CD14-positive monocyte (primary cell): ENCODE measurements around the gene TTC29. TPM values are rescaled to one million over a fixed set of nuclear protein-coding genes. Genes with fewer than 3 reads are reported as not detected.

Experiments
- DNase-seq, 3 donors: peaks; one replicate each; pipeline ENCODE4 v3.0.0-alpha.2; 2011 to 2022
- H2AFZ ChIP-seq: 2 replicates; pipeline ENCODE4 v1.6.0; 2012; ENCODE audit warnings: mild to moderate bottlenecking, low read depth, low read length, inconsistent platforms; ENCODE audit not compliant: insufficient read depth, poor library complexity, severe bottlenecking
- H3K27ac ChIP-seq, 2 donors: 1 replicate in 1 of 2; 2 replicates in 1 of 2; pipeline ENCODE4 v1.5.1; 2012 to 2013; ENCODE audit warnings: low read length in 2 of 2, control low read depth in 1 of 2, inconsistent platforms in 1 of 2, low read depth in 1 of 2, mild to moderate bottlenecking in 1 of 2
- H3K27me3 ChIP-seq, 2 donors: one replicate each; pipeline versions ENCODE4 v1.6.0 to v1.6.1; 2011 to 2013; ENCODE audit warnings: low read length in 2 of 2; ENCODE audit not compliant: control insufficient read depth in 2 of 2, insufficient read depth in 2 of 2
- H3K36me3 ChIP-seq, 2 donors: replicated peaks in 1 of 2; 1 replicate in 1 of 2; 2 replicates in 1 of 2; pipeline versions ENCODE4 v1.5.1 to v1.6.1; 2012 to 2013; ENCODE audit warnings: low read length in 2 of 2, control low read depth in 1 of 2, inconsistent platforms in 1 of 2, mild to moderate bottlenecking in 1 of 2; ENCODE audit not compliant: insufficient read depth in 2 of 2, control insufficient read depth in 1 of 2
- H3K4me1 ChIP-seq, 2 donors: 1 replicate in 1 of 2; 2 replicates in 1 of 2; pipeline versions ENCODE4 v1.5.1 to v1.6.1; 2012 to 2013; ENCODE audit warnings: low read length in 2 of 2, control low read depth in 1 of 2, inconsistent platforms in 1 of 2, mild to moderate bottlenecking in 1 of 2, moderate library complexity in 1 of 2; ENCODE audit not compliant: insufficient read depth in 2 of 2, control insufficient read depth in 1 of 2
- H3K4me2 ChIP-seq: replicated peaks from 2 replicates; pipeline ENCODE3; 2012; ENCODE audit warnings: low read length, moderate library complexity, mild to moderate bottlenecking; ENCODE audit not compliant: poor library complexity, severe bottlenecking; ENCODE audit errors: extremely low read depth
- H3K4me3 ChIP-seq, 3 experiments: fragments of 200-600 bp in 1 of 3; sonication (generic) in 1 of 3; replicated peaks in 1 of 3; 1 replicate in 2 of 3; 2 replicates in 1 of 3; pipeline ENCODE4 v1.5.1; 2011 to 2013; ENCODE audit warnings: low read length in 3 of 3, mild to moderate bottlenecking in 3 of 3, control low read depth in 2 of 3, low read depth in 2 of 3, inconsistent platforms in 1 of 3, moderate library complexity in 1 of 3
- H3K79me2 ChIP-seq: 2 replicates; pipeline ENCODE4 v1.6.0; 2012; ENCODE audit warnings: mild to moderate bottlenecking, control low read depth, inconsistent platforms, low read length, moderate library complexity; ENCODE audit not compliant: insufficient read depth
- H3K9ac ChIP-seq: 2 replicates; pipeline ENCODE4 v1.6.0; 2017; ENCODE audit warnings: low read length, mild to moderate bottlenecking; ENCODE audit not compliant: insufficient read depth, poor library complexity, severe bottlenecking
- H3K9me3 ChIP-seq, 2 donors: replicated peaks in 1 of 2; 1 replicate in 1 of 2; 2 replicates in 1 of 2; pipeline versions ENCODE4 v1.5.1 to v1.6.1; 2012 to 2013; ENCODE audit warnings: low read length in 2 of 2, control low read depth in 1 of 2; ENCODE audit not compliant: control insufficient read depth in 1 of 2, insufficient read depth in 1 of 2
- H4K20me1 ChIP-seq: 2 replicates; pipeline ENCODE4 v1.6.0; 2012; ENCODE audit warnings: mild to moderate bottlenecking, low read length, control low read depth, moderate library complexity; ENCODE audit not compliant: insufficient read depth
- H3K27ac Mint-ChIP-seq, 7 donors: one replicate each; pipeline ENCODE4 v1.8.0; 2020; ENCODE audit warnings: mild to moderate bottlenecking in 7 of 7, mixed read lengths in 7 of 7, moderate library complexity in 6 of 7, inconsistent platforms in 2 of 7
- H3K27me3 Mint-ChIP-seq, 3 donors: one replicate each; pipeline ENCODE4 v1.8.0; 2021 to 2022; ENCODE audit warnings: low read depth in 3 of 3, mild to moderate bottlenecking in 3 of 3, mixed read lengths in 3 of 3, moderate library complexity in 3 of 3, inconsistent platforms in 1 of 3
- H3K36me3 Mint-ChIP-seq, 2 donors: one replicate each; pipeline ENCODE4 v1.8.0; 2020; ENCODE audit warnings: mixed read lengths in 2 of 2, inconsistent platforms in 1 of 2, mild to moderate bottlenecking in 1 of 2
- H3K4me1 Mint-ChIP-seq: one replicate; pipeline ENCODE4 v1.8.0; 2020; ENCODE audit warnings: mild to moderate bottlenecking, mixed read lengths
- H3K4me3 Mint-ChIP-seq, 2 donors: one replicate each; pipeline ENCODE4 v1.8.0; 2020; ENCODE audit warnings: mild to moderate bottlenecking in 2 of 2, mixed read lengths in 2 of 2, moderate library complexity in 1 of 2
- H3K9me3 Mint-ChIP-seq, 7 donors: one replicate each; pipeline ENCODE4 v1.8.0; 2020 to 2022; ENCODE audit warnings: mixed read lengths in 7 of 7, mild to moderate bottlenecking in 6 of 7, moderate library complexity in 6 of 7, inconsistent platforms in 2 of 7
- WGBS: methylation state at CpG from one replicate; pipeline ENCODE4 v1.1.5; 2013; ENCODE audit warnings: missing lambda C conversion rate; ENCODE audit not compliant: insufficient coverage; 5-methylcytosine and 5-hydroxymethylcytosine counted together
- intact Hi-C, 2 donors: fragments of 100-400 bp; cut with micrococcal nuclease; formaldehyde crosslinking; loops; one replicate each; pipeline versions ENCODE4 v1.15.0 to v1.15.1; 2023
- polyA plus RNA-seq, 3 donors: library from polyadenylated mRNA; depleted of rRNA in 1 of 3; unstranded in 2 of 3; stranded (reverse) in 1 of 3; fragments of 300-500 nt in 2 of 3; fragments of >200 nt in 1 of 3; fragmentation: Illumina TruSeq in 2 of 3; gene quantifications; 1 replicate in 2 of 3; 2 replicates in 1 of 3; pipeline ENCODE4 v1.2.3, GENCODE V29; 2012 to 2021
- TF ChIP-seq, protein P1 (sequence below): fragments of 200-600 bp; IDR thresholded peaks from one replicate; pipeline ENCODE4 v1.8.0; 2022; ENCODE audit warnings: antibody characterized with exemption, mild to moderate bottlenecking

The TTC29 gene
- polyA plus RNA-seq, 3 donors = not detected

DNA sequence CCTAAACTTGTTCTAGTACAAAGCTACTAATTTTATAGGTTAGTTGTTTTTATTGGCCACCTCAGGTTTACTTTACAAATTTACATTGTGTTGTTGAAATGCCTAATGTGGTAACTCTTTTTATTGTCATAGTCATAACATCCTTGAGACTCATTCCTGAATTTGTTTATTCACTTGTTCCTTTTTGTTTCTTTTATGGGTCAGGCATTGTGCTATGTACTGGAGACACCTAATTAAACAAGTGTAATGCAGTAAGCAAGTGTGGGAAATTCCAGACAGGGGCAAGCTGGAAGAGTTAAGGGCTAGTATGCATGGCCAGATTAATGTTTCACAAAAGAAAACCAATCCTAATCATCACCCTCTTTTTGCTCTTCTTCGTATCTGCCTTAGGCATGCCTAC lies 30.5 kb upstream of the TTC29 start:
- Histone ChIP-seq H3K27me3 (no peaks in the 10 kb centered on the region), H3K79me2 (no peaks in the 10 kb centered on the region), H3K9me3 (no peaks in the 10 kb centered on the region), H3K4me1 (no peaks in the 10 kb centered on the region), H3K9ac (no peak overlapping the region), H3K27ac (no peak overlapping the region), H3K36me3 (no peaks in the 10 kb centered on the region), H2AFZ (no peak overlapping the region), H4K20me1 (no peaks in the 10 kb centered on the region), H3K4me2 (no peak overlapping the region), H3K4me3 (no peak overlapping the region)
- no peak for DNase-seq
- Mint-ChIP-seq H3K9me3 (peaks cover 0 to 5% (median 0%) of the 10 kb centered on the region in 7 donors), H3K4me3 (no peak overlapping the region), H3K4me1 (no peaks in the 10 kb centered on the region), H3K27ac (no peak overlapping the region), H3K27me3 (peaks cover 0 to 2% (median 0%) of the 10 kb centered on the region in 3 donors), H3K36me3 (no peaks in the 10 kb centered on the region)
- TF ChIP-seq, protein P1, sequence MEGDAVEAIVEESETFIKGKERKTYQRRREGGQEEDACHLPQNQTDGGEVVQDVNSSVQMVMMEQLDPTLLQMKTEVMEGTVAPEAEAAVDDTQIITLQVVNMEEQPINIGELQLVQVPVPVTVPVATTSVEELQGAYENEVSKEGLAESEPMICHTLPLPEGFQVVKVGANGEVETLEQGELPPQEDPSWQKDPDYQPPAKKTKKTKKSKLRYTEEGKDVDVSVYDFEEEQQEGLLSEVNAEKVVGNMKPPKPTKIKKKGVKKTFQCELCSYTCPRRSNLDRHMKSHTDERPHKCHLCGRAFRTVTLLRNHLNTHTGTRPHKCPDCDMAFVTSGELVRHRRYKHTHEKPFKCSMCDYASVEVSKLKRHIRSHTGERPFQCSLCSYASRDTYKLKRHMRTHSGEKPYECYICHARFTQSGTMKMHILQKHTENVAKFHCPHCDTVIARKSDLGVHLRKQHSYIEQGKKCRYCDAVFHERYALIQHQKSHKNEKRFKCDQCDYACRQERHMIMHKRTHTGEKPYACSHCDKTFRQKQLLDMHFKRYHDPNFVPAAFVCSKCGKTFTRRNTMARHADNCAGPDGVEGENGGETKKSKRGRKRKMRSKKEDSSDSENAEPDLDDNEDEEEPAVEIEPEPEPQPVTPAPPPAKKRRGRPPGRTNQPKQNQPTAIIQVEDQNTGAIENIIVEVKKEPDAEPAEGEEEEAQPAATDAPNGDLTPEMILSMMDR = no peak
- intact Hi-C loops = no loop called here
- no CpG with 5 or more reads among the region's 1 CpG for WGBS

GRCh38 chr4:146975527-146975926 lies 29.9 kb upstream of the TTC29 start:
- TF ChIP-seq, protein P1 = no peak

More at GRCh38 chr4:146975527-146975926, 29.9 kb upstream of the TTC29 start:
- no peaks in the 10 kb centered on the region for H3K36me3 Mint-ChIP-seq
- no peaks in the 10 kb centered on the region for H3K4me1 Mint-ChIP-seq
- Histone ChIP-seq H3K27me3 (no peaks in the 10 kb centered on the region), H3K4me2 (no peak overlapping the region), H3K36me3 (no peaks in the 10 kb centered on the region), H2AFZ (no peak overlapping the region), H4K20me1 (no peaks in the 10 kb centered on the region), H3K9me3 (no peaks in the 10 kb centered on the region), H3K9ac (no peak overlapping the region), H3K79me2 (no peaks in the 10 kb centered on the region), H3K4me1 (no peaks in the 10 kb centered on the region), H3K27ac (no peak overlapping the region), H3K4me3 (no peak overlapping the region)
- H3K9me3 Mint-ChIP-seq = peaks cover 0 to 5% (median 0%) of the 10 kb centered on the region in 7 donors
- H3K27me3 Mint-ChIP-seq = peaks cover 0 to 2% (median 0%) of the 10 kb centered on the region in 3 donors
- H3K27ac Mint-ChIP-seq = no peak overlapping the region
- intact Hi-C loops = no loop called here
- 0% methylated on average over 1 of the region's 1 CpG for WGBS
- no peak for DNase-seq
- no peak overlapping the region for H3K4me3 Mint-ChIP-seq
